HG03439 (cell line): ENCODE measurements around the gene ACSBG1.

Experiments used
- ATAC-seq: cut with Tn5 transposase; IDR thresholded peaks from one replicate; pipeline ENCODE4 v1.9.1; 2021; ENCODE audit warnings: mild to moderate bottlenecking, moderate library complexity; ENCODE audit not compliant: unreplicated experiment

The ACSBG1 gene, protein sequence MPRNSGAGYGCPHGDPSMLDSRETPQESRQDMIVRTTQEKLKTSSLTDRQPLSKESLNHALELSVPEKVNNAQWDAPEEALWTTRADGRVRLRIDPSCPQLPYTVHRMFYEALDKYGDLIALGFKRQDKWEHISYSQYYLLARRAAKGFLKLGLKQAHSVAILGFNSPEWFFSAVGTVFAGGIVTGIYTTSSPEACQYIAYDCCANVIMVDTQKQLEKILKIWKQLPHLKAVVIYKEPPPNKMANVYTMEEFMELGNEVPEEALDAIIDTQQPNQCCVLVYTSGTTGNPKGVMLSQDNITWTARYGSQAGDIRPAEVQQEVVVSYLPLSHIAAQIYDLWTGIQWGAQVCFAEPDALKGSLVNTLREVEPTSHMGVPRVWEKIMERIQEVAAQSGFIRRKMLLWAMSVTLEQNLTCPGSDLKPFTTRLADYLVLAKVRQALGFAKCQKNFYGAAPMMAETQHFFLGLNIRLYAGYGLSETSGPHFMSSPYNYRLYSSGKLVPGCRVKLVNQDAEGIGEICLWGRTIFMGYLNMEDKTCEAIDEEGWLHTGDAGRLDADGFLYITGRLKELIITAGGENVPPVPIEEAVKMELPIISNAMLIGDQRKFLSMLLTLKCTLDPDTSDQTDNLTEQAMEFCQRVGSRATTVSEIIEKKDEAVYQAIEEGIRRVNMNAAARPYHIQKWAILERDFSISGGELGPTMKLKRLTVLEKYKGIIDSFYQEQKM

GRCh38 chr15:78234515-78235040, at the start of gene ACSBG1:
Gene ACSBG1, minus strand, starts transcription at chr15:78234565. Its CDS starts 64 bp downstream, at chr15:78234501.
- no peak for ATAC-seq

GRCh38 chr15:78282324-78282723, 48.0 kb upstream of the ACSBG1 start:
- no peak for ATAC-seq

DNA sequence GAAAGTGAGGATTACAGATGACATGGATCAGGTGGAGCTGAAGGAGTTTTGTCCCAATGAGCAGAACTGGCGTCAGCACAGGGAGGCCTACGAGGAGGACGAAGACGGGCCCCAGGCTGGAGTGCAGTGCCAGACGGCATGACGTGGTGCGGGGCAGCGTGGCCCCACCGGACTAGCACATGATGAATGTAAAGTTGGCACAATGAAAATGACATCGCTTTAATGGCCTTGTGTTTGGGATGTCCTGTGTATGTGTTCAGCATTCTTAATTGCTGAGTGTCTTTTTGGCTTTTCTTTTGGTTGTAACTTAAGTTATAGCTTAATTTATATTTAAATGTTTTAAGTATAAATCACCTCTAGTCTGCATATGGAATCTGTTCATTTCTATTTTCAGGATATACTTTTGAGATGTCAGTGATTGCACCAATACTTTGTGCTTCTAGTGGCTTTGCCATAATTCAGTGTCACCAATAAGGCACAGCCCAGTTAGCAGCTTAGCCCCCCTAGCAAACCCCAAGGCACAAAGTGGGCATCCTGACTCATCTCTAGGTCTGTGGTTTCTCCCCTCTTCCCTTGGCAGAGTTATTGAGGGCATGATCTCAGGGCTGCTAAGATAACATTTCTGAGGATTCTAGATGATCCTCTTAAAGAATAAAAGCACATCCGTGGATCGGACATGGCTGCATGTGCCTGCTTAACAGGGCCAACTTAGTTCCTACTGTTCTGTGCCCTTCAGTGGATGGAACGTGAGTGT, 46.1 kb upstream of the ACSBG1 start:
- ATAC-seq: no peak

- no peak for ATAC-seq
These were observed 41.9 kb upstream of the ACSBG1 start for GRCh38 chr15:78276064-78276943.

- no peak for ATAC-seq
These were observed 40.6 kb upstream of the ACSBG1 start for GRCh38 chr15:78274994-78275393.

- no peak for ATAC-seq
These were observed 38.4 kb upstream of the ACSBG1 start for GRCh38 chr15:78272776-78273175.

DNA sequence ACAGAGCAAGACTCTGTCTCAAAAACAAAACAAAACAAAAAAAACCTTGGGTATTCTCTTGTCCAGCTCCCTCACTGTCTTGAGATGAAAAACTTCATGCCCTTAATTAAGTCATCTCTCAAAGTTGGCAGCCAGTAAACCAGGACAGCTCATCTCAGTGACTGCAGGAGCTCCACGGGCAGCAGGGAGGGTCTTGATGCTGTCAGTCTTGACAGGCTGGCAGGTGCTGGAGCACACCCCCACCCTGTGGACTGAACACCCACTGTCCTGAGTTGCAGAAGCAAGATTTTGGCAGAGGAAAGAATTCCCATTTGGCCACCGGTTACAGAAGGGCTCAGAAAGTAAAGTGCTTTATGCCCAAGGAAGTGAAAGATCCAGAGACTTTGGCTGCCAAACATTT, 38.0 kb upstream of the ACSBG1 start:
- no peak for ATAC-seq

- no peak for ATAC-seq
These were observed 32.4 kb upstream of the ACSBG1 start for GRCh38 chr15:78266806-78267205.

DNA sequence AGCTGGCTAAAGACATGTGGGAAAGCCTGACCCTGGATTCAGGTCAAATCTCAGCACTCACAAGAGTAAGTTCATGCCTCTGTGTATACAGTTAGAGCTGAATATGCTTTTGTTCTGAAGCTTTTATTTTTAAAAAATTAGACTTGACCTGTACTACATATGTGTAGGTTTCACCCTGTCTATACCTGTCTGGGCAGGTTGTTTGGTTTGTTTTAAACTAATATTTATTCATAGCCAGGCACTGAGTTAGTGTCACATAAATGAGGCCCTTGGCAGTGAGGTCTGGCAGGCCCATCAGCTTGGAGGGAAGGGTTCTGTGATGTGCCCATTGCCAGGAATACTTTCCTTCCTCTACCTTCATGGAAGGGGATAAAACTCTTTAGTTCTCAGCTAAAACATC, 31.9 kb upstream of the ACSBG1 start:
- ATAC-seq: no peak

DNA sequence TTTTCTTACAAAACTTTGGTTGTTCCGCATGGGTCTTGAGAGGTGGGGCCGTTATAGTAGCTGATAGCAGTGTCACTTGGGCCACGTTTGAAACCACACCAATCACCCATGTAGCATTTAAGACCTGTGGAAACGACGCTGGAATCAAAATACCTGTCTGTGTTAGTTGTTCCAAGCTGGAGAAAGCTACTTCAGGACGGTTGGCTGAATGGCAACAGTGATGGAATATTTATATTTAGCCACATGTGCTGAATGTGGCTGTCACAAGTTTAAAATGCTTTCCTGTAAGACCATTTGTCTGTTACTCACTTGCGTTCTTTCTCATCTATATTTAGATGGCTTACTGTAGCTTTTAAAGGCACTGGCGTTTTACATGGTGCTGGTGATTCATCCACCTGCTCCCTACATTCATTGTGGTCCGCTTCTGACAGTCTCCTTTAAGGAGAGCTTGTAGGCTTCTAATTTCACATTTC, 31.4 kb upstream of the ACSBG1 start:
- no peak for ATAC-seq

GRCh38 chr15:78265137-78265460, 30.7 kb upstream of the ACSBG1 start:
- no peak for ATAC-seq

DNA sequence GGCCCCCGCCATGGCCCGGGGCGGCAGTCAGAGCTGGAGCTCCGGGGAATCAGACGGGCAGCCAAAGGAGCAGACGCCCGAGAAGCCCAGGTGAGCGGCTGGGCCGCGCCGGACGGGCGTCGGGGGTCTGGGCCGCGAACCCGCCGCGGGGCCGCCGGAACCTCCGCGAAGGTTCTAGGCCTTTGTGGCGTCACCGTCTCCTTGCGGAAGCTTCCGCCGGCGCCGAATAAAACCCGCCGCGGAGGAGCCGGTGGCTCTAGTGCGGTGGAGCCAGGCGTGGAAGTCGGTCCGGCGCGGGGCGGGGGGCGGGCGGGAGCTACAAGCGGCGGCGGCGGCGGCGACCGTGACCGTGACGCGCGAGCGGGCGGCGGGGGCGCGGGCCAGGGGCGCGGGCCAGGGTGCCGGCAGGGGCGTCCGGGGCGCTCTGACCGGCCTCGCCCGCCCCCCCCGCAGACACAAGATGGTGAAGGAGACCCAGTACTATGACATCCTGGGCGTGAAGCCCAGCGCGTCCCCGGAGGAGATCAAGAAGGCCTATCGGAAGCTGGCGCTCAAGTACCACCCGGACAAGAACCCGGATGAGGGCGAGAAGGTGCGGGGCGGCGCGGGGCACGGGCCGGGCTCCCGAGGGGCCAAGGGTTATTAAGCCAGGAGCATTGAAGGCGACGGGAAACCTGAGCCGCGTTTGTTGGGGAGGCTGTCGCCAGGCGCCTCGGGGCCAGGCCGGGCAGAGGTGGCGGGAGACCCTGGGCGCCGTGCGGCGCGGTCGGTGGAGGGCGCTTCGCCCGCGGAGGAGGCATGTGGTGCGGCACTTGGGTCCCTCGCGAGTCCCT, 30.2 kb upstream of the ACSBG1 start, which contains the start of gene DNAJA4:
Gene DNAJA4, plus strand, starts transcription at position 259 of the 833 bp plus-strand sequence. Its CDS starts 202 bp downstream, at position 461.
- no peak for ATAC-seq

DNA sequence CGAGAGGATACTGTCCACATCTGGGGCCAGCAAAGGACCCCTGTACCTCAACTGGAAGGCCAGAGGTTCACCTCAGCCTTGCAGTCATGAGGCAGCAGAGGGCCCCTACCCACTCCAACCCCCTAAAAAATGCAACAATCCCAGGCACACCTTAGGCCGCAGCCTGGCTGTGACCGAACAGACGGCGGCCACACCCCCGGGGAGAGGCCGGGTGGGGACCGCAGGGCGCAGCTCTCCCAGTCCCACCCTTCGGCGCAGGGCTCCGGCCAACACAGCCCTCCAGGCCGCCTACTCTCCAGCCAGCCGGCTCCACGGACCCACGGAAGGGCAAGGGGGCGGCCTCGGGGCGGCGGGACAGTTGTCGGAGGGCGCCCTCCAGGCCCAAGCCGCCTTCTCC, 29.5 kb upstream of the ACSBG1 start:
- no peak for ATAC-seq

DNA sequence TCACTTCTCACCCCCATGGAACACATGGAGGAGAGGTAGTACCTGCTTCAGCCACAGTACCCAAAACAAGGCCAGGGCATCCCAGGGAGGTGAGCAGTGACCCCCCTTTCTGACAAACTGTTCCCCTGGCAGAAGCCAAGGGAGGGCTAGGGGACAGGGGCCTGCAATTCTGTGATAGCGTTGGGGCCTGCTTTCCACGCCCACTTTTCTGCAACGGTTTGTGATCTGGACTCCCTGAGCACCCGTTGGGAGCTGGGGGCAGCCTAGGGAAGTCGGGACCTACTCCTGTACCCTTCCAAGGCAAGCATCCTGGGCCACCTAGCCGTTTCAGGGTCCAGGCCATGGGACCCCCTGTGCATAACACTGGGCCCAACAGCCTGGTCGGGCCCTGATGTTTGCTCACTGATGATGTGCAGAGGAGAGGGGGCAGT, 29.0 kb upstream of the ACSBG1 start:
- no peak for ATAC-seq

DNA sequence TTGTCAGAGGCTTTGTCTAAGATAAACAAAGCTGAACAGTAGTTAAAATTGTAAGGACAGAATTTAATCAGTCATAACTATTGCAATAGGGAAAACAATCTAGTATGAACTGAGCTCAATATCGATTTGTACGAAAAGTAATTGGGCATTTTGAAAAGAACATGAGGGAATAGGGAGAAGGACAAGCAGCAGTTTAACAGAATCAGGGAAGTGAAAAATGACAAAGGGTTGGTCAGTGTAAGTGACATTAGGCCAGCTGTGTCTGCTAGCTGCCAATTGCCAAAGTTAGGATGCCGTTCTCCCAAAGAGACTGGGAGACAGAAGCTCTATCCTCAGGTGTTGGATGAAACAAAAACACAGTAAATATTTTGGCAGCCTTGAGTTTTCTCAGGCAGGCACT, 26.7 kb upstream of the ACSBG1 start:
- ATAC-seq: no peak

DNA sequence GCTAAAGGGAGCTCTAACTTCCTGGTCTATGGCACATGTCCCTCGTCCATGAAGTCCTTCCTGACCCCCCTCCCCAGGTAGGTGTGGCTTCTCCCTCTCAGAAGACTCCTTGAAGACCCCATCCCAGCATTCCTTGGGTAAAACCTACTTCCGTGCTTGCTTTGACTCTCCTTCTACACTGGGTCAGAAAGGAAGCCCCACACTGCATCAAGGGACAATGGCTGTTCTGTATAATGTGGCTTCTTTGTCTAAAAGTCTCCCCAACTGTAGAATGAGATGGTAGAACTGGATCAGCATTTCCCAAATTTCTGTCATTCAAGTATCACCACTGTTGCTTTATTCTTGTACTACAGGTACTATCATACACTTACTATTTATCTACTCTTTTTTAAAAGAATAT, 26.1 kb upstream of the ACSBG1 start:
- no peak for ATAC-seq

GRCh38 chr15:78259232-78259631, 24.9 kb upstream of the ACSBG1 start:
- ATAC-seq: no peak

DNA sequence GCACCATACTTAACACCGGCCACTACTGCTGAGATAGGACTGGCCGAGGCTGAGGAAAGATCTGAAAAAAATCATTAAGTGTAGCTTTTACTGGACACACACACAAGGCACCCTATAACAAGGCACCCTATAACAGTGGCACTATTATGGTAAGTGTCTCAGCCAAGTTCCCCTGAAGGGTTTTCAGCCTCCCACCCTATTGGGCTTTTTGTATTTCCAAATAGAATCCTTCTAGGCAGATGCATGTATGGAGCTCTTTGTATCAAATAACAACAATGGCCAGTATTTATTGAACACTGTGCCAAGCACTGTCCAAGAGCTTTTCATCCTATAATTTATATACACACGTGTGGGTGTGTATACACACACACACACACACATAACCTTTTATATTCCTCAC, 23.3 kb upstream of the ACSBG1 start:
- no peak for ATAC-seq

DNA sequence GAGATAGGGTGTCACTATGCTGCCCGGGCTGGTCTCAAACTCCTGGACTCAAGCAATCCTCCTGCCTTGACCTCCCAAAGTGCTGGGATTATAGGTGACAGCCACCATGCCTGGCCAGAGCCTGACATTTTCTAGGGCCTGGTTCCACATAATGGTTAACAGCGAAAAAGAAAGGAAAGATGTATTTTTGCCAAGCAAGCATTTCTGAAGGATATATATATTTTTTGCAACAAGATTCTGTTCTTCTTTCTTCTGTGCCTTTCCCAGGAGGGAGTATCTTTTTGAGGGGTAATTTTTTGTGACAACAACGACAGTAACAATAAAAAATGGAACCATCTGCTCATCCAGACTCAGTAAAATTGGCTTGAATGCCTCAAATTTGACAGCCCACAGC, 21.7 kb upstream of the ACSBG1 start:
- no peak for ATAC-seq
